GM13976 (cell line): ENCODE results near the gene CRYBG3.

Experiments used
- DNase-seq: peaks from one replicate; pipeline ENCODE4 v3.0.0; 2012; ENCODE audit warnings: low spot score
- CTCF ChIP-seq: IDR thresholded peaks from 2 replicates; pipeline ENCODE4 v1.5.1; 2012; ENCODE audit warnings: borderline replicate concordance, mild to moderate bottlenecking; ENCODE audit not compliant: insufficient read depth; ENCODE audit errors: extremely low read depth, missing control alignments, control extremely low read depth
- in situ Hi-C: fragments of 300-500 bp; cut with MboI; formaldehyde crosslinking; loops from one replicate; pipeline ENCODE4 v1.12.0; 2022; ENCODE audit warnings: low sequenced_read_pairs, mixed read lengths, inconsistent platforms; ENCODE audit not compliant: unreplicated experiment

Gene CRYBG3

GRCh38 chr3:97860364-97860763 lies 38.6 kb downstream of the CRYBG3 start:
- no peak for TF ChIP-seq CTCF
- DNase-seq: no peak
- in situ Hi-C loops: no loop called here

GRCh38 chr3:97862582-97862981 lies 40.8 kb downstream of the CRYBG3 start:
- no peak for DNase-seq
- TF ChIP-seq CTCF: no peak
- in situ Hi-C loops: no loop called here

- in situ Hi-C loops: no loop called here
- no peak for DNase-seq
These were observed 41.2 kb downstream of the CRYBG3 start for GRCh38 chr3:97863031-97863430.

GRCh38 chr3:97863775-97864174 lies 42.0 kb downstream of the CRYBG3 start:
- DNase-seq: no peak
- in situ Hi-C loops: no loop called here
- no peak for TF ChIP-seq CTCF

More at GRCh38 chr3:97863031-97863430, 41.2 kb downstream of the CRYBG3 start:
- TF ChIP-seq CTCF: no peak

- no peak for TF ChIP-seq CTCF
- DNase-seq: no peak
- in situ Hi-C loops: no loop called here
These were observed 49.4 kb downstream of the CRYBG3 start for GRCh38 chr3:97871186-97871585.

- DNase-seq: no peak
- in situ Hi-C loops: no loop called here
- no peak for TF ChIP-seq CTCF
These were observed 50.2 kb downstream of the CRYBG3 start for GRCh38 chr3:97871801-97872524.
